ENCODE data around the gene PHF2.

The PHF2 gene

GRCh38 chr9:93586290-93587057 is 10.1 kb downstream of the PHF2 start:
- H3K4me3 ChIP-seq (ENCODE audit: low read length): no peak overlapping the region
- no peak for DNase-seq (ENCODE audit: low read depth)
- no peak for TF ChIP-seq CTCF (IDR thresholded peaks at IDR 0.05; ENCODE audit: insufficient read depth, low read depth, low read length, missing control alignments)

- no peak for TF ChIP-seq CTCF (IDR thresholded peaks at IDR 0.05; ENCODE audit: insufficient read depth, low read depth, low read length, missing control alignments)
- no peak overlapping the region for H3K4me3 ChIP-seq (ENCODE audit: low read length)
- DNase-seq (ENCODE audit: low read depth): no peak
Measured at GRCh38 chr9:93587284-93587650, 10.9 kb downstream of the PHF2 start.

GRCh38 chr9:93587651-93588347 is 11.4 kb downstream of the PHF2 start:
- DNase-seq (ENCODE audit: low read depth): no peak
- no peak overlapping the region for H3K4me3 ChIP-seq (ENCODE audit: low read length)
- TF ChIP-seq CTCF (IDR thresholded peaks at IDR 0.05; ENCODE audit: insufficient read depth, low read depth, low read length, missing control alignments): no peak

- DNase-seq (ENCODE audit: low read depth): no peak
- H3K4me3 ChIP-seq (ENCODE audit: low read length): no peak overlapping the region
- TF ChIP-seq CTCF (IDR thresholded peaks at IDR 0.05; ENCODE audit: insufficient read depth, low read depth, low read length, missing control alignments): no peak
Measured at GRCh38 chr9:93588641-93589609, 12.5 kb downstream of the PHF2 start.

GRCh38 chr9:93589688-93590087 is 13.3 kb downstream of the PHF2 start:
- no peak for DNase-seq (ENCODE audit: low read depth)
- no peak for TF ChIP-seq CTCF (IDR thresholded peaks at IDR 0.05; ENCODE audit: insufficient read depth, low read depth, low read length, missing control alignments)
- H3K4me3 ChIP-seq (ENCODE audit: low read length): no peak overlapping the region

- no peak for TF ChIP-seq CTCF (IDR thresholded peaks at IDR 0.05; ENCODE audit: insufficient read depth, low read depth, low read length, missing control alignments)
Measured at GRCh38 chr9:93590609-93591234, 14.3 kb downstream of the PHF2 start.

More at GRCh38 chr9:93590609-93591234, 14.3 kb downstream of the PHF2 start:
- H3K4me3 ChIP-seq (ENCODE audit: low read length): no peak overlapping the region
- DNase-seq (ENCODE audit: low read depth): no peak
